GM18517 (cell line): Measurements from ENCODE around the gene XPO1.
"Not testable (repeated sequence)": the region's sequence is repeated elsewhere in the genome, so short reads cannot be mapped to it uniquely, and the experiment has no call there.

Source experiments
- ATAC-seq: cut with Tn5 transposase; IDR thresholded peaks from one replicate; pipeline ENCODE4 v1.9.1; 2021; ENCODE audit warnings: mild to moderate bottlenecking, moderate library complexity; ENCODE audit not compliant: unreplicated experiment

Gene XPO1

DNA sequence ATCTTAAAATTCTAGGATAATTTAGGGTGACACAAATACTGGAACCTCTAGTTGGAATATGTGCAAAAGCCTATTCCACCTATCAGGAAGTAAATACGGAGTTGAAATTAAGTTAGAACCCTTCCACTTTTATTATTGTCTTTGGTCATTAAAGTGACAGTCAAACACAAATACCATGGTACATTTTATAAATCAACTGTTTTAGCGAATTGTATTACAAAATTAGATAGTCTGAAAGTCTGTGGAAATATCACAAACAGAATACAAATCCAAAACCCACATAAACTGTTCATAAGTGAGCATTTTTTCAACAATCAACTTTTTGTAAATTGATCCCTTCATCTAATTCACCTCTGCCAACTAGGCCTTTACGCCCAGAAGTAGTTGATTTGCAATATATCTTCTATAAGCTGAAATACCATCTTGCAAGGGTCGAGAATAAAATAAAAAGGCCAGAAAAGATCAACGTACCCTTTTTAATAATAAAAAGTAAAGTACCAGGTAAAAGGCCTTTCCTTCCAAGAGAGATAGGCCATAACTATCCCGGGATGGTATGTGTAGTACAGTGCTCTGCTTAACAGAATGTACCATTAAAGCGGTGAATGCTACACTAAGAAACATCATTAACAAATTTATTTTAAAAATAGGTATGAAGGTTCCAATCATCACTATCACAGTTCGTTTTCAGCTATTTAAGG lies 68.6 kb downstream of the XPO1 start:
- ATAC-seq = no peak

DNA sequence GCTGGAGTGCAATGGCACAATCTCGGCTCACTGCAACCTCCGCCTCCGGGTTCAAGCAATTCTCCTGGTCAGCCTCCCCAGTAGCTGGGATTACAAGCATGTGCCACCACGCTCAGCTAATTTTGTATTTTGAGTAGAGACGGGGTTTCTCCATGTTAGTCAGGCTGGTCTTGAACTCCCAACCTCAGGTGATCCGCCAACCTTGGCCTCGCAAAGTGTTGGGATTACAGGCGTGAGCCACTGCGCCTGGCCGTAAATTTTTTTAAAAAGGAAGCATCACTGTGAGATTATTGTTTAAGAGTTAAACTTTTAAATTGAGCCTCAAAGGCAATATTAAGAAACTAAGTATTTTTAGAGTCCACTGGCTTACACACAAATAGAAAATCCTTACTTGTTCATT lies 69.9 kb downstream of the XPO1 start:
- not testable (repeated sequence) for ATAC-seq

DNA sequence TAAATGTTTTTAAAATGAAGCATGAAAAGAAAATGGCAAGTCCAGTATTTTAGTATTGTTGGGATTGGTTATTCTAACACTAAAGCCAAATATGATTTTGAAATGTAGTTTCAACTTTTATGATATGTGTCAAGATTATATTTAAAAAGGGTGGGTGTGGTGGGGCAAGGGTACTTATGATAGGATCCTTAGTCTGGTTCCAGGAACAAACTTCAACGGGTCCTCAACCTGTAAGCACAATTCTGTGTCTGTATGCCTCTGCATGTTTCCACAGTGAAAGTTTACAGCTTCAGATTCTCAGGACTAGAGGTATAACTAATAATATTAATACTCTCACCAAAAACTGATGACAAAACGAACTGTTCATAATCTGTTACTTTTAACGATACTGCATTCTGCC lies 73.1 kb downstream of the XPO1 start:
- ATAC-seq = no peak

DNA sequence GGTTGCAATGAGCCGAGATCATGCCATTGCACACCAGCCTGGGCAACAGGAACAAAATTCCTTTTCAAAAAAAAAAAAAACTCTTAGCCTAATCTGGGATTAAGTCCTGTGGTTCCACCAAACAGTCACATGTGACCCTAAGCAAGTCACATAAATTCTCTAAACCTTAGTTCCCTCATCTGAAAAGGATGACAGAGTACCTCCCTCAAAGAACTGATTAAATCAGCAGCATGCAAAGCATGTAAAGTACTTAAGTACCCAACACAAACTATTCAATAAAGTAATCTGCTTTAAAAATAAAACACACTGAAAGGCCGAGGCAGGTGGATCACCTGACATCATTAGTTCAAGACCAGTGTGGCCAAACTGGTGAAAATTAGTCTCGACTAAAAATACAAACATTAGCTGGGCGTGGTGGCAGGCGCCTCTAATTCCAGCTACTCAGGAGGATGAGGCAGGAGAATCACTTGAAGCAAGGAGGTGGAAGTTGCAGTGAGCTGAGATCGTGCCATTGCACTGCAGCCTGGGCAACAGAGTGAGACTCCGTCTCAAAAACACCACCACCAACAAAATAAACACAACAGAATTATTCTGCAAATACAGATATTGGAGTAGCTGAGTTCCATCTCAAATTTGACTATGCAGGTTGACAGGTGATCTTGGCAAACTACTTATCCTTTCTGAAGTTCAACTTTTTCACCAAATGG lies 74.2 kb downstream of the XPO1 start:
- no peak for ATAC-seq

DNA sequence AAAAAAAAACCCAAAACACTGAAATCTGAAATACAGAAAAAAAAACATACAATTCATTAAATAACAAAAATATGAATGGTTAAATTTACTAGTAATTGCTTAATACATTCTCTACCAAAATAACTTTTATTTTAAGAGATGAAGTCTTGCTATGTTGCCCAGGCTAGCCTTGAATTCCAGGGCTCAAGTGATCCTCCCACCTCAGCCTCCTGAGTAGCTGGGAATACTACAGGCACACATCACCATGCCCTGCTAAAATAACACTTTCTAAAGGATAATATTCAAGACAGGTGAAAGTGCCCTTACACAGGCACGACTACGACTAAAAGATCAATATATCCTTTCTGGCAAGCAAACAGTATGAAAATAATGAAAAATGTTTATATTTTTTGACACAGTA lies 76.8 kb downstream of the XPO1 start:
- ATAC-seq = no peak

DNA sequence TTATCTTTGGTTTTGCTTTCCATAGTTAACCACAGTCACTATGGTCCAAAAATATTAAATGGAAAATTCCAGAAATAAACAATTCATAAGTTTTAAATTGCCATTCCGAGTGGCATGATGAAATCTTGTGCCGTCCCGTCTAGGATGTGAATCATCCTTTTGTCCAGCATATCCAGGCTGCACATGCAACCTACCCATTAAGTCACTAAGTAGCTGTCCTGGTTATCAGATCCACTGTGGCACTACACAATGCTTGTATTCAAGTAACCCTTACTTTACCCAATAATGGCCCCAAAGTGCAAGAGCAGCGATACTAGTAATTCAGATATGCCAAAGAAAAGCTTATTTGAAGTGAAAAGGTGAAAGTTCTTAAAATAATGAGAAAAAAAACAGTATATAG lies 78.0 kb downstream of the XPO1 start:
- no peak for ATAC-seq

DNA sequence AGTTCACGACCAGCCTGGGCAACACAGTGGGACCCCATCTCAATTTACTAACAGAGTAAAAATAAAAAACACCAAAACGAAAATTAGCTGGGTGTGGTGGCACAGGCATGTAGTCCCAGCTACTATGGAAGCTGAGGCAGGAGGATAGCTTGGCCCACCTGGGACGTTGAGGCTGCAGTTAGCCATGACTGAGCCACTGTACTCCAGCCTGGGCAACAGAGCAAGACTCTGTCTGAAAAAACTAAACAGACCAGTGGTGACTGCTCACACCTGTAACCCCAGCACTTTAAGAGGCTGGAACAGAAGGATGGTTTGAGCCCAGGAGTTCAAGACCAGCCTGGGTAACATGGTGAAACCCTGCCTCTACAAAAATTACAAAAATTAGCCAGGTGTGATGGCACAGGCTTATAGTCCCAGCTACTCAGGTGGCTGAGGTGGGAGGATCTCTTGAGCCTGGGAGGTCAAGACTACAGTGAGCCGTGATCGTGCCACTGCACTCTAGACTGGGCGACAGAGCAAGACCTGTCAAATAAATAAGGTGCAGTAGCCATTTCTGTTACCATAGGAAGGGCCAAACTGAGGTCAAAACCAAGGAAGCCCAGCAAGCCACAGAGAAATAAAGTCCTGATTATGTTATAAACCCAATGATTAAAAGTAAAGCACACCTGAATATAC lies 81.3 kb downstream of the XPO1 start:
- no peak for ATAC-seq

DNA sequence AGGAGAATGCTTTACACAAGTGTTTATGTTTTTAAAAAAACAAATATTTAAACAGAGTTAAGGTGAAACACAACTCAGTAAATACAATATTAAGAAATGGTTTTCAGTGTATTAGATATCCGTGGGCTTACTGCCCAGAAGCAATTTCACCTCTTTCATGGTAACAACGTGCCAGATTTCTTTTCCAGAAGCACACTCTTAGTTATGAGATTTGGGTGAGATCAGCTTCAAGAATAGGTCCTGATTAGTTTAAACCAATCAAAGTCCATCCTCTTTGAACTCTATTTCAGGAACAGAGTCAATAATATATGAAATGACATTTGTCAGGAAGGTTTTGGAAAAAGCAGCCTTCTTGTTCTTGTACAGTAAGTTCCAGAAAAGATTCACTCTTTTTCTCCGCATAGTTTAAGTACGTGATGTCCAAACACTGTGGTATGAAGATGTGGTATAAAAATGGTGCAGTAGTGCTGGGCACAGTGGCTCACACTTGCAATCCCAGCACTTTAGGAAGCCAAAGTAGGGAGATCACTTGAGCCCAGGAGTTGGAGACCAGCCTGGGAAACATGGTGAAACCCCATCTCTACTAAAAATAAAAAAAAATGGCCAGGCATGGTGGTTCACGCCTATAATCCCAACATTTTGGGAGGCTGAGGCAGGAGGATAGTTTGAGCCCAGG lies 81.9 kb downstream of the XPO1 start:
- no peak for ATAC-seq

DNA sequence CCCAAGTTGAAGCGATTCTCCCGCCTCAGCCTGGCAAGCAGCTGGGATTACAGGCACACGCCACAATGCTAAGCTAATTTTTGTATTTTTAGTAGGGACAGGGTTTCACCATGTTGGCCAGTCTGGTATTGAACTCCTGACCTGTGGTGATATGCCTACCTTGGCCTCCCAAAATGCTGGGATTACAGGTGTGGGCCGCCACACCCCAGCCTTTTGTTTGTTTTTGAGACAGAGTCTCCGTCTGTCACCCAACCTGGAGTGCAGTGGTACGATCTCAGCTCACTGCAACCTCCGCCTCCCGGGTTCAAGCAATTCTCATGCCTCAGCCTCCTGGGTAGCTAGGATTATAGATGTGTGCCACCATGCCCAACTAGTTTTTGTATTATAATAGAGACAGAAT lies 83.2 kb downstream of the XPO1 start:
- ATAC-seq = not testable (repeated sequence)

DNA sequence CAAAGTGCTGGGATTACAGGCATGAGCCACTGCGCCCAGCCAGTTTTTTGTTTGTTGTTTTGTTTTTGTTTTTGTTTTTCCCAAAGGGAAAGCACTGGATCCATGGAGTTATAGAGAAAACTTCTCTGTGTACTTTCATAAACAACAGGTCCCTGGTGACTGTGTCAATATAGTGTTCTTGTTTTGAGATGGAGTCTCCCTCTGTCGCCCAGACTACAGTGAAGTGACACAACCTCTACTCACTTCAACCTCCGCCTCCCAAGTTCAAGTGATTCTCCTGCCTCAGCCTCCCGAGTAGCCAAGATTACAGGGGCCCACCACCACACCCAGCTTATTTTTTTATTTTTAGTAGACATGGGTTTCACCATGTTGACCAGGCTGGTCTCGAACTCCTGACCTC lies 83.8 kb downstream of the XPO1 start:
- no peak for ATAC-seq

DNA sequence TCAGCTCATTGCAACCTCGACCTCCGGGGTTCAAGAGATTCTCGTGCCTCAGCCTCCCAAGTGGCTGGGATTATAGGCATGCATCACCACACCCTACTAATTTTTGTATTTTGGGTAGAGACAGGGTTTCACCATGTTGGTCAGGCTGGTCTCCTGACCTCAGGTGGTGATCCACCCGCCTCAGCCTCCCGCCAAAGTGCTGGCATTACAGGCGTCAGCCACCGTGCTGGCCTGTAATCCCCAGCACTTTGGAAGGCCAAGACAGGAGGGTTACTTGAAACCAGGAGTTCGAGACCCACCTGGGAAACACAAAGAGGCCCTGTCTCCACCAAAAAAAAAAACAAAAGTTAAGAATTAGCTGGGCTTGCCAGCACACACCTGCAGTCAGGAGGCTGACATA lies 85.8 kb downstream of the XPO1 start:
- no peak for ATAC-seq

DNA sequence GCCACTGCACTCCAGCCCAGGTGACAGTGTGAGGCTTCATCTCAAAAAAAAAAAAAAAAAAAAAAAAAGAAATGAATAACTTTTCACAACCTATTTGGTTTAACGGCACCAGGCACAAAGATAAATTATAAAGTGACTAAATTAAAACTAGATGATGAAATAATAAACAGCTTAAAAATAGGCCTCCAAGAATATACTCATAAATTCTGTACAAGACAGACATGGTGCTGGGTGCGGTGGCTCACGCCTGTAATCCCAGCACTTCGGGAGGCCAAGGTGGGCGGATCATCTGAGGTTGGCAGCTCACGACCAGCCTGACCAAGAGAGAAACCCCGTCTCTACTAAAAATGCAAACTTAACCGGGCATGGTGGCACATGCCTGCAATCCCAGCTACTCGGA lies 87.0 kb downstream of the XPO1 start:
- ATAC-seq = no peak

DNA sequence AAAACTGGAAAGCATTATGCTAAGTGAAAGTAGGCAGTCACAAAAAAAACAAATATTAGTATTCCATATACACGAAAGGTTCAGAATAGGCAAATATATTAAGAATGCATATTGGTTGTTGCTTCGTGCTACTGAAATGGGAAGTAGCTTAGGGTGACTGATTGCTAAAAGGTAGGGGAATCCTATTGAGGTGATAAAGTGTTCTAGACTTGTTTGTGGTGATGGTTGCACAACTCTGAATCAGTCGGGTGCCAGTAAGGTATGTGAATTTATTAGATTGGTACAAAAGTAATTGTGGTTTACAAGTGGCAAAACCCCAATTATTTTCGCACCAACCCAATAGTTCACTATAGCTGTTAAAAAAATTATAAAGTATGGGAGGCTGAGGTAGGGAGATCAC lies 88.0 kb downstream of the XPO1 start:
- ATAC-seq = no peak

DNA sequence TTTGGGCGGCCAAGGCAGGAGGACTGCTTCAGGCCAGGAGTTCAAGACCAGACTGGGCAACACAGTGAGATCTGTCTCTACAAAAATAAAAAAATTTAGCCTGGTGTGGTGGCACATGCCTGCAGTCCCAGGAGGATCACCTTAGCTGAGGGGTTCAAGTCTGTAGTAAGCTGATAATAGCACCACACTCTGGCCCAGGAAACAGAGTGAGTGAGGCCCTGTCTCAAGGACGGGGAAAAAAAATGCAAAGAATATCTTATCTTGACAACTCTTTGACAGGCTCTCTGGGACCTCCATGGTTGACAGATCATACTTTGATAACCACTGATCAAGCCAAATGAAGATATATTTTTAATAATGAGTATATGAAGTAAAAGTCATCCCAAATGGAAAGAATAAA lies 89.9 kb downstream of the XPO1 start:
- no peak for ATAC-seq

DNA sequence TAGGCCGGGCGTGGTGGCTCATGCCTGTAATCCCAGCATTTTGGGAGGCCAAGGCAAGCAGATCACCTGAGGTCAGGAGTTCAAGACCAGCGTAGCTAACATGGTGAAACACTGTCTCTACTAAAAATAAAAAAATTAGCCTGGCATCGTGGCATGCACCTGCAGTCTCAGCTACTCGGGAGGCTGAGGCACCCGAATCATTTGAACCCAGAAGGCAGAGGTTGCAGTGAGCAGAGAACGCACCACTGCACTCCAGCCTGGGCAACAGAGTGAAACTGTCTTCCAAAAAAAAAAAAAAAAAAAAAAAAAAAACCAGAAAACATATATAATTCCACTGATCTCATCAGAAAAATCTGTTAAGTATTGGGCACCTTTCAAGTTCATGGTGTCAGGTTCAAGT lies 91.2 kb downstream of the XPO1 start:
- ATAC-seq = not testable (repeated sequence)

DNA sequence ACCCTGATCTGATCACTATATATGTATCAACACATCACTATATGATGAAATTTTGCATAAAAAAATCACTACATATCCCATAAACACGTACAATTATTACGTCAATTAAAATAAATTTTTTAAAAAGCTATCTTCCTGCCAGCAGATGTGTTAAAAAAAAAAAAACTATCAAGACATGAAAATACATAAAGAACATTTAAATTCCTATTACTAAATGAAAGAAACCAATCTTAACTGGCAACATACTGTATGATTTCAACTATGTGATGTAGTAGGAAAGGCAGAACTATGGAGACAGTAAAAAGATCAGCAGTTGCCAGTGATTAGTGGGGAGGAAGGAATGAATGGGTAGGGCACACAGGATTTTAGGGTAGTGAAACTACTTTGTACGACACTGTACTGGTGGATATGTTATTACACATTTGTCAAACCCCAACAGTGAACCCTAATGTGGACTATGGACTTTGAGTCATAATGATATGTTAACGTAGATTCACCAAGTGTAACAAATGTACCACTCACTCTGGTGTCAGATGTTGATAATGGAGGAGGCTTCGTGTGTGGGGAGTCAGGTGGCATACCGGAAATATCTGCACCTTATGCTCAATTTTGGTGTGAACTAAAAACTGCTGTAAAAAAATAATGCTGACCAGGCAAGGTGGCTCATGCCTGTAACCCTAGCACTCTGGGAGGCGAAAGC lies 94.7 kb downstream of the XPO1 start:
- peak; percentile 96 for ATAC-seq

DNA sequence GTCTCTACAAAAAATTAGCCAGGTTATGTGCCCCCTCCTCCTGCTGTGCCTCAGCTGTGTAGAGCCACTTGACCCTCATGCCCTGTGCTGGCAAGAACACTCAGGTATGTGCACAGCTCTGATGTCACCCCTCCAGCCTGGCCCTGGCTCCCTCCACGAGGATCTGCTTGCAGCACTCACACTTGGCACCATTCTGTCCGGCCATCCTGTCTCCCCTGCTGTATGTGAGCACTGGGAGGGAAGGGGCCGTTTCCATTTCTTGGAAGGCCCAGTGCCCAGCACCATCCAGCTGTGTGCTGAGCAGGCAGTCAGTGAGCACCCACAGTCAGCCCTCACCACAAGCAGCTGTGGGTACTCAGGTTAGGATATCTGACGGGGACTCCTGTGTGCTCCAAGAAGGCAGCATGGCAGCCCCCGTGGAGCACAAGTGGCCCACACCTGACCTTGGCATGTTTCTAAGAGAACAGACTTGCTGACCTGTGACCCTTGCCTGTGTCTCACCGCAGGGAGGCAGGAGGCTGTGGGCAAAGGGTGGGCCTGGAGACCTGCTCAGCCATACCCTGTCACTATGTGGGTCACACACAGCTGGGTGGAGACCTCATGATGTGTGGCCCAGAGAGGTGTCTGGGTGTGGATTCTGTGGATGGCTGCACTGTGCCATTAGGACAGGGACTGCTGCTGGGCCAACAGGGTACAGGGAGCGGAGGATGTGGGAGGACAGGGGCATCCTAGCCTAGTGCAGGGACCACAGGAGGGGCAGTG lies 98.7 kb downstream of the XPO1 start:
- ATAC-seq = no peak

DNA sequence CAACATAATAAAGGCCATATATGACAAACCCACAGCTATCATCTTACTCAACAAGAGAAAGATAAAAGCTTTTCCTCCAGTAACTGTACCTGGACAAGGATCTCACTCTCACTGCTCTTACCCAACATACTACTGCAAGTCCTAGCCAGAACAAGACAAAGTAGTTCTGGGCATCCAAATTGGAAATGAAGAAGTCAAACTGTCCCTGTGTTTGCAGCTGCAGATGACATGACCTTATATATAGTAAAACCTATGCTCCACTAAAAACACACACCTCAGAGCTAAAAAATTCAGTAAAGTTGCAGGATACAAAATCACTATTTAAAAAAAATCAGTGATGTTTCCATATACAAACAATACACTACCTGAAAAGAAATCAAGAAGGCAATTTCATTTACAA lies 99.5 kb downstream of the XPO1 start:
- ATAC-seq = no peak

DNA sequence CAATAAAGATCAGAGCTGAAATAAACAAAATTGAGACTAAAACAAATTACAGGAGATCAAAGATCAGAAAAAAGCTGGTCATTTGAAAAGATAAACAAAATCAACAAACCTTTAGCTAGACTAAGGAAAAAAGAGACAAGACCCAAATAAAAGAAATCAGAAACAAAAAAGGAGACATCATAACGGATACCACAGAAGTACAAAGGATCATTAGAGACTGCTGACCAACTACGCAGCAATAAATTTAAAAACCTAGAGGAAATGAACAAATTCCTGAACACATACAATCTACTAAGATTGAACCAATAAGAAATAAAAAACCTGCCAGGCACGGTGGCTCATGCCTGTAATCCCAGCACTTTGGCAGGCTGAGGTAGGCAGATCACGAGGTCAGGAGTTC lies 101.0 kb downstream of the XPO1 start:
- ATAC-seq = no peak

DNA sequence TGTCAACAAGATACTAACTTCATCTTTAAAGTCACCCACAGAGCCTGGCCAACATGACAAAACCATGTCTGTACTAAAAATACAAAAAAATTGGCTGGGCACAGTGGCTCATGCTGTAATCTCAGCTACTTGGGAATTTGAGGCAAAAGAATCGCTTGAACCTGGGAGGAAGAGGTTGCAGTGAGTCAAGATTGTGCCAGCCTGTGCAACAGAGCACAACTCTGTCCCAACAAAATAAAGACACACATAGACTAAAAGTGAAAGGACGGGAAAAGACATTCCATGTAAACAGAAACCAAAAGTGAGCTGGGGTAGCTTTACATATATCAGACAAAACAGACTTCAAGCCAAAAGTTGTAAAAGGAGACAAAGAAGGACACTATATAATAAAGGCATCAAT lies 102.1 kb downstream of the XPO1 start:
- no peak for ATAC-seq
